Measurements from ENCODE around the gene EPHA8. TPM values are rescaled to one million over a fixed set of nuclear protein-coding genes. Genes with fewer than 3 reads are reported as not detected.

EPHA8 gene
- total and polyA plus RNA-seq, 9 of the 15 experiments (the other 6 are each of a cell fraction or from before 2014, with no cell fraction given), result not detected

- no peak for TF ChIP-seq NRF1 (conservative IDR thresholded peaks at IDR 0.05 in 1 of 2, IDR thresholded peaks at IDR 0.05 in 1 of 2)
- TF ChIP-seq ARNT (IDR thresholded peaks at IDR 0.05), result no peak
- TF ChIP-seq DPF2 (IDR thresholded peaks at IDR 0.05), result no peak
- TF ChIP-seq ZNF239 (CRISPR knock-in tag; IDR thresholded peaks at IDR 0.05), result no peak
- no peak for TF ChIP-seq ZNF175 (CRISPR knock-in tag; IDR thresholded peaks at IDR 0.05; ENCODE audit: low read depth)
- TF ChIP-seq, protein P1, sequence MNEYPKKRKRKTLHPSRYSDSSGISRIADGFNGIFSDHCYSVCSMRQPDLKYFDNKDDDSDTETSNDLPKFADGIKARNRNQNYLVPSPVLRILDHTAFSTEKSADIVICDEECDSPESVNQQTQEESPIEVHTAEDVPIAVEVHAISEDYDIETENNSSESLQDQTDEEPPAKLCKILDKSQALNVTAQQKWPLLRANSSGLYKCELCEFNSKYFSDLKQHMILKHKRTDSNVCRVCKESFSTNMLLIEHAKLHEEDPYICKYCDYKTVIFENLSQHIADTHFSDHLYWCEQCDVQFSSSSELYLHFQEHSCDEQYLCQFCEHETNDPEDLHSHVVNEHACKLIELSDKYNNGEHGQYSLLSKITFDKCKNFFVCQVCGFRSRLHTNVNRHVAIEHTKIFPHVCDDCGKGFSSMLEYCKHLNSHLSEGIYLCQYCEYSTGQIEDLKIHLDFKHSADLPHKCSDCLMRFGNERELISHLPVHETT (CRISPR knock-in tag; conservative IDR thresholded peaks at IDR 0.05 in 1 of 2, IDR thresholded peaks at IDR 0.05 in 1 of 2), result no peak
- TF ChIP-seq LARP7 (IDR thresholded peaks at IDR 0.05), result no peak
- TF ChIP-seq, protein P2, sequence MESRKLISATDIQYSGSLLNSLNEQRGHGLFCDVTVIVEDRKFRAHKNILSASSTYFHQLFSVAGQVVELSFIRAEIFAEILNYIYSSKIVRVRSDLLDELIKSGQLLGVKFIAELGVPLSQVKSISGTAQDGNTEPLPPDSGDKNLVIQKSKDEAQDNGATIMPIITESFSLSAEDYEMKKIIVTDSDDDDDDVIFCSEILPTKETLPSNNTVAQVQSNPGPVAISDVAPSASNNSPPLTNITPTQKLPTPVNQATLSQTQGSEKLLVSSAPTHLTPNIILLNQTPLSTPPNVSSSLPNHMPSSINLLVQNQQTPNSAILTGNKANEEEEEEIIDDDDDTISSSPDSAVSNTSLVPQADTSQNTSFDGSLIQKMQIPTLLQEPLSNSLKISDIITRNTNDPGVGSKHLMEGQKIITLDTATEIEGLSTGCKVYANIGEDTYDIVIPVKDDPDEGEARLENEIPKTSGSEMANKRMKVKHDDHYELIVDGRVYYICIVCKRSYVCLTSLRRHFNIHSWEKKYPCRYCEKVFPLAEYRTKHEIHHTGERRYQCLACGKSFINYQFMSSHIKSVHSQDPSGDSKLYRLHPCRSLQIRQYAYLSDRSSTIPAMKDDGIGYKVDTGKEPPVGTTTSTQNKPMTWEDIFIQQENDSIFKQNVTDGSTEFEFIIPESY (CRISPR knock-in tag; IDR thresholded peaks at IDR 0.05), result no peak
Measured at GRCh38 chr1:22562584-22563583, at the start of gene EPHA8 (continued).

Measured in K562 (cell line).